BJ (cell line): ENCODE results near the gene TRRAP. TPM values are rescaled to one million over a fixed set of nuclear protein-coding genes. Genes with fewer than 3 reads are reported as not detected.

Source experiments
- CTCF ChIA-PET: fragments of 350-600 bp; formaldehyde crosslinking; extraction: SDS; loops from one replicate; lab custom pipeline; 2021; ENCODE audit warnings: antibody characterized with exemption, inconsistent platforms; lab: Yijun Ruan, JAX
- POLR2A ChIA-PET: fragments of 300-600 bp; sonication (Branson Sonifier 250); formaldehyde crosslinking; extraction: SDS; loops from one replicate; lab custom pipeline; 2021; ENCODE audit warnings: antibody characterized with exemption; lab: Charles Lee
- DNase-seq: peaks from one replicate; pipeline ENCODE4 v3.0.0-alpha.2; 2011; ENCODE audit warnings: low read depth
- H3K27me3 ChIP-seq: 2 replicates; pipeline ENCODE4 v1.6.0; 2011; ENCODE audit warnings: low read length; ENCODE audit not compliant: control insufficient read depth, insufficient read depth
- H3K36me3 ChIP-seq: 2 replicates; pipeline ENCODE4 v1.5.1; 2011; ENCODE audit warnings: low read length; ENCODE audit not compliant: control insufficient read depth, insufficient read depth
- H3K4me3 ChIP-seq: 2 replicates; pipeline ENCODE4 v1.5.1; 2011; ENCODE audit warnings: low read depth, mild to moderate bottlenecking, control low read depth, low read length
- CTCF ChIP-seq: IDR thresholded peaks from 2 replicates; pipeline ENCODE4 v1.5.1; 2011; ENCODE audit warnings: low read depth, mild to moderate bottlenecking, control low read depth, inconsistent platforms, low read length, moderate library complexity; ENCODE audit not compliant: insufficient read depth
- polyA plus RNA-seq: library from polyadenylated mRNA; depleted of rRNA; stranded (reverse); fragments of >200 nt; gene quantifications from 2 replicates; pipeline ENCODE4 v1.2.3, GENCODE V29; 2011

TRRAP gene
- polyA plus RNA-seq, 1 experiment, result 17.2 TPM

- ChIA-PET POLR2A (no interaction called here), CTCF (interaction anchor here (1.7 to 1.9 kb wide), 2 partner anchors 9 to 23 kb away, joined by 3 to 5 read pairs; no protein-coding TSS in a partner anchor)
- H3K4me3 ChIP-seq, result no peak overlapping the region
- peaks cover 28% of the 10 kb centered on the region for H3K36me3 ChIP-seq
- DNase-seq, result peak; percentile 15
- 0 out of 2 replicates have a peak, but pooled peaks have one; percentile 17 for TF ChIP-seq CTCF
- H3K27me3 ChIP-seq, result no peaks in the 10 kb centered on the region
These were observed 35.3 kb downstream of the TRRAP start for GRCh38 chr7:98913612-98914011.

- no peak for DNase-seq
- TF ChIP-seq CTCF, result no peak
- H3K4me3 ChIP-seq, result no peak overlapping the region
- H3K27me3 ChIP-seq, result no peaks in the 10 kb centered on the region
- H3K36me3 ChIP-seq, result peaks cover 37% of the 10 kb centered on the region
- ChIA-PET CTCF (interaction anchor here (0.8 to 1.6 kb wide), 4 partner anchors 9 to 22 kb away, joined by 3 read pairs; no protein-coding TSS in a partner anchor), POLR2A (no interaction called here)
These were observed 39.0 kb downstream of the TRRAP start for GRCh38 chr7:98917331-98917730.

- Histone ChIP-seq H3K4me3 (no peak overlapping the region), H3K36me3 (peaks cover 35% of the 10 kb centered on the region), H3K27me3 (no peaks in the 10 kb centered on the region)
- ChIA-PET CTCF (interaction anchor here (1.4 to 2.2 kb wide), 2 partner anchors 8 to 9 kb away, joined by 3 to 5 read pairs; no protein-coding TSS in a partner anchor), POLR2A (no interaction called here)
- DNase-seq, result no peak
- no peak for TF ChIP-seq CTCF
These were observed 43.5 kb downstream of the TRRAP start for GRCh38 chr7:98921608-98922372.

GRCh38 chr7:98922392-98923187 lies 44.3 kb downstream of the TRRAP start:
- Histone ChIP-seq H3K36me3 (peaks cover 36% of the 10 kb centered on the region), H3K4me3 (no peak overlapping the region), H3K27me3 (no peaks in the 10 kb centered on the region)
- ChIA-PET CTCF (interaction anchor here (1.4 to 2.2 kb wide), 2 partner anchors 8 to 9 kb away, joined by 3 to 5 read pairs; no protein-coding TSS in a partner anchor), POLR2A (no interaction called here)
- no peak for DNase-seq
- TF ChIP-seq CTCF, result no peak

- Histone ChIP-seq H3K4me3 (no peak overlapping the region), H3K27me3 (no peaks in the 10 kb centered on the region), H3K36me3 (peaks cover 38% of the 10 kb centered on the region)
- CTCF ChIA-PET, result interaction anchor here (1.5 to 2.2 kb wide), 2 partner anchors 10 to 45 kb away, joined by 4 to 5 read pairs; partner anchors contain the start of gene TRRAP
- POLR2A ChIA-PET, result no interaction called here
- TF ChIP-seq CTCF, result no peak
- no peak for DNase-seq
These were observed 45.2 kb downstream of the TRRAP start for GRCh38 chr7:98923512-98923911.
